Endothelial cell of umbilical vein (primary cell): ENCODE results near the gene MAST4. TPM values are rescaled to one million over a fixed set of nuclear protein-coding genes. Genes with fewer than 3 reads are reported as not detected.

Experiments
- BruUV-seq: library from RNA; stranded (reverse); fragments of 400-500 nt; replicated peaks from 2 replicates; lab custom pipeline; 2021; lab: Mats Ljungman, UMichigan
- CTCF ChIA-PET: fragments of 300-600, 350-600 bp; sonication (Branson Sonifier 250); formaldehyde crosslinking; loops from one replicate; lab custom pipeline; 2021; ENCODE audit warnings: antibody characterized with exemption, inconsistent platforms; lab: Charles Lee
- POLR2A ChIA-PET: fragments of 300-600, 350-600 bp; sonication (Branson Sonifier 250); formaldehyde crosslinking; loops from one replicate; lab custom pipeline; 2021; ENCODE audit warnings: antibody characterized with exemption, inconsistent platforms; lab: Charles Lee
- DNase-seq: peaks from one replicate; pipeline ENCODE4 v3.0.0-alpha.2; 2011; ENCODE audit warnings: low read depth, low spot score
- FAIRE-seq: peaks from 2 replicates; lab custom pipeline; 2011; peaks lifted over from hg19 to GRCh38; lab: Jason Lieb, UNC
- H2AFZ ChIP-seq: 2 replicates; pipeline ENCODE4 v1.6.0; 2012; ENCODE audit warnings: low read depth, low read length, control low read depth, inconsistent platforms
- H3K27ac ChIP-seq: 2 replicates; pipeline ENCODE4 v1.5.1; 2011; ENCODE audit warnings: low read depth, mild to moderate bottlenecking, control low read depth, low read length, moderate library complexity; ENCODE audit not compliant: insufficient read depth
- H3K27me3 ChIP-seq, 2 experiments: 2 replicates each; pipeline versions ENCODE4 v1.6.0 to v1.6.1; 2011; ENCODE audit warnings: low read length in 2 of 2, mixed read lengths in 1 of 2; ENCODE audit not compliant: control insufficient read depth in 2 of 2, insufficient read depth in 2 of 2
- H3K36me3 ChIP-seq, 2 experiments: 2 replicates in 1 of 2; 3 replicates in 1 of 2; pipeline ENCODE4 v1.5.1; 2011; ENCODE audit warnings: low read length in 2 of 2, mild to moderate bottlenecking in 1 of 2, moderate library complexity in 1 of 2; ENCODE audit not compliant: control insufficient read depth in 2 of 2, insufficient read depth in 2 of 2; ENCODE audit errors: extremely low read depth in 1 of 2
- H3K4me1 ChIP-seq: 3 replicates; pipeline ENCODE4 v1.5.1; 2011; ENCODE audit warnings: mild to moderate bottlenecking, low read length; ENCODE audit not compliant: control insufficient read depth, insufficient read depth; ENCODE audit errors: extremely low read depth
- H3K4me2 ChIP-seq: 2 replicates; pipeline ENCODE4 v1.6.1; 2011; ENCODE audit warnings: low read length, control low read depth, mixed read lengths; ENCODE audit not compliant: insufficient read depth
- H3K4me3 ChIP-seq, 3 experiments: fragments of 200-600 bp in 1 of 3; sonication (generic), shearing (Covaris generic) in 1 of 3; replicated peaks in 1 of 3; 2 replicates each; pipeline ENCODE4 v1.5.1; 2011 to 2016; ENCODE audit warnings: control low read depth in 3 of 3, low read length in 3 of 3, mild to moderate bottlenecking in 2 of 3, inconsistent platforms in 1 of 3, low read depth in 1 of 3, moderate library complexity in 1 of 3; ENCODE audit not compliant: insufficient read depth in 1 of 3
- H3K79me2 ChIP-seq: 2 replicates; pipeline ENCODE4 v1.6.0; 2012; ENCODE audit warnings: low read length, inconsistent platforms; ENCODE audit not compliant: control insufficient read depth, insufficient read depth
- H3K9ac ChIP-seq: replicated peaks from 2 replicates; pipeline ENCODE3; 2011; ENCODE audit warnings: low read length, control low read depth; ENCODE audit not compliant: insufficient read depth; ENCODE audit errors: extremely low read depth
- H3K9me1 ChIP-seq: replicated peaks from 3 replicates; pipeline ENCODE4 v1.6.0; 2011; ENCODE audit warnings: mild to moderate bottlenecking, low read length; ENCODE audit not compliant: control insufficient read depth, insufficient read depth; ENCODE audit errors: extremely low read depth
- H3K9me3 ChIP-seq: replicated peaks from 2 replicates; pipeline ENCODE4 v1.5.1; 2012; ENCODE audit warnings: low read length, inconsistent platforms; ENCODE audit not compliant: control insufficient read depth, insufficient read depth
- H4K20me1 ChIP-seq: replicated peaks from 2 replicates; pipeline ENCODE3; 2011; ENCODE audit warnings: mild to moderate bottlenecking, low read length; ENCODE audit not compliant: control insufficient read depth, insufficient read depth; ENCODE audit errors: extremely low read depth
- EZH2 ChIP-seq: IDR thresholded peaks from 2 replicates; pipeline ENCODE4 v1.6.1; 2012; ENCODE audit warnings: borderline replicate concordance, low read depth, mild to moderate bottlenecking, moderate library complexity, low read length, inconsistent platforms; ENCODE audit not compliant: severe bottlenecking
- FOS ChIP-seq: IDR thresholded peaks from 2 replicates; pipeline ENCODE4 v1.6.1; 2011; ENCODE audit warnings: mild to moderate bottlenecking, low read length, moderate library complexity, borderline replicate concordance; ENCODE audit not compliant: insufficient read depth
- GATA2 ChIP-seq: IDR thresholded peaks from 2 replicates; pipeline ENCODE4 v1.7.0; 2011; ENCODE audit warnings: low read depth, mild to moderate bottlenecking, moderate library complexity, mixed read lengths, low read length; ENCODE audit not compliant: insufficient read length, insufficient read depth
- JUN ChIP-seq: IDR thresholded peaks from 2 replicates; pipeline ENCODE4 v1.6.1; 2011; ENCODE audit warnings: borderline replicate concordance, low read depth; ENCODE audit not compliant: insufficient read length, insufficient read depth
- MYC ChIP-seq: IDR thresholded peaks from one replicate; pipeline ENCODE4 v1.6.1; 2011; ENCODE audit warnings: mild to moderate bottlenecking, low read depth, low read length
- POLR2A ChIP-seq: IDR thresholded peaks from 2 replicates; pipeline ENCODE4 v1.6.1; 2012; ENCODE audit warnings: low read depth, mild to moderate bottlenecking, control low read depth, low read length
- POLR2AphosphoS5 ChIP-seq: IDR thresholded peaks from 2 replicates; pipeline ENCODE4 v1.6.1; 2012; ENCODE audit warnings: low read depth, mild to moderate bottlenecking, control low read depth, low read length, moderate library complexity; ENCODE audit not compliant: insufficient read depth
- dilution Hi-C: fragments of 300-500 bp; cut with MboI; formaldehyde crosslinking; loops from one replicate; pipeline ENCODE4 v1.15.0; 2019; ENCODE audit warnings: low sequenced_read_pairs; ENCODE audit not compliant: extremely low pct_ligation_motif_present
- intact Hi-C: fragments of 100-400 bp; cut with micrococcal nuclease; formaldehyde crosslinking; loops from one replicate; pipeline ENCODE4 v1.10.0; 2022
- polyA plus RNA-seq, 4 experiments: library from polyadenylated mRNA; depleted of rRNA in 3 of 4; stranded (reverse) in 3 of 4; unstranded in 1 of 4; fragments of >200 nt; gene quantifications; 2 replicates each; pipeline versions ENCODE4 v1.2.1 to v1.2.3, GENCODE V29; 2011 to 2012; ENCODE audit warnings: missing spikeins in 1 of 4
- total RNA-seq: library from RNA; stranded (reverse); gene quantifications from 2 replicates; pipeline ENCODE4 v1.2.3, GENCODE V29; 2021
- TF ChIP-seq, protein P1 (sequence below): IDR thresholded peaks from 2 replicates; pipeline ENCODE4 v1.6.1; 2011; ENCODE audit not compliant: insufficient read depth, insufficient read length
- TF ChIP-seq, protein P2 (sequence below), 2 donors: IDR thresholded peaks; 1 replicate in 1 of 2; 2 replicates in 1 of 2; pipeline ENCODE4 v1.5.1; 2011; ENCODE audit warnings: low read length in 2 of 2, mild to moderate bottlenecking in 2 of 2, moderate library complexity in 2 of 2, control low read depth in 1 of 2, inconsistent platforms in 1 of 2, low read depth in 1 of 2; ENCODE audit not compliant: insufficient read depth in 1 of 2; ENCODE audit errors: extremely low read depth in 1 of 2

The MAST4 gene
- total and polyA plus RNA-seq, 2 donors (not counting 3 experiments of a cell fraction or from before 2014, with no cell fraction given) = 40.2 to 116 TPM

DNA sequence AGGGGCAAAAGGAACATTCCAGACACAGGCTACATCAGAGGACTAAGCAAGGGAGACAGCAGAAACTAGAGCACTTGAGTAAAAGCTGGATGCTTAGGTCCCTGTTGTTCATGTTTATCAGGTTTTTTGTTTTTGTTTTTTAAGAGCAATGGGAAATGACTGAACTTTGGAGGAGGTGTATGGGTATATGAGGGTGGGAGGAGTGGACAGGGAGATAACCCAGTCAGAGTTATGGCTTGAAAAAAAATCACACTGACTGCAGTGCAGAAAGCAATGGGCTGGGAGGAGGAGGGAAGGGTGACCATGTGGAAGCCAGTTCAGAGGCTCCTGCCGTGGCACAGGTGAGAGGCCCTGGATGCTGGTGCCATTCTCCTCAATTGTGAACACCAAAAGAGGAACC, 522.8 kb downstream of the MAST4 start:
- H3K4me1 ChIP-seq = no peaks in the 10 kb centered on the region
- CTCF ChIA-PET = no interaction called here
- intact Hi-C loops = no loop called here
- H3K79me2 ChIP-seq = no peaks in the 10 kb centered on the region
- dilution Hi-C loops = no loop called here
- no peaks in the 10 kb centered on the region for H3K27me3 ChIP-seq
- no peak overlapping the region for H2AFZ ChIP-seq
- FAIRE-seq (no peak), DNase-seq (no peak)
- POLR2A ChIA-PET = no interaction called here
- no TSS peak for BruUV-seq
- H3K27ac ChIP-seq = no peak overlapping the region
- H3K9me3 ChIP-seq = no peaks in the 10 kb centered on the region
- H3K36me3 ChIP-seq = peaks cover 16 to 32% of the 10 kb centered on the region in 2 experiments
- TF ChIP-seq, protein P1, sequence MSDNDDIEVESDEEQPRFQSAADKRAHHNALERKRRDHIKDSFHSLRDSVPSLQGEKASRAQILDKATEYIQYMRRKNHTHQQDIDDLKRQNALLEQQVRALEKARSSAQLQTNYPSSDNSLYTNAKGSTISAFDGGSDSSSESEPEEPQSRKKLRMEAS = no peak
- TF ChIP-seq POLR2A = no peak
- no peak for TF ChIP-seq MYC
- TF ChIP-seq EZH2 = no peak
- no peak for TF ChIP-seq JUN
- TF ChIP-seq GATA2 = no peak
- TF ChIP-seq, protein P2, sequence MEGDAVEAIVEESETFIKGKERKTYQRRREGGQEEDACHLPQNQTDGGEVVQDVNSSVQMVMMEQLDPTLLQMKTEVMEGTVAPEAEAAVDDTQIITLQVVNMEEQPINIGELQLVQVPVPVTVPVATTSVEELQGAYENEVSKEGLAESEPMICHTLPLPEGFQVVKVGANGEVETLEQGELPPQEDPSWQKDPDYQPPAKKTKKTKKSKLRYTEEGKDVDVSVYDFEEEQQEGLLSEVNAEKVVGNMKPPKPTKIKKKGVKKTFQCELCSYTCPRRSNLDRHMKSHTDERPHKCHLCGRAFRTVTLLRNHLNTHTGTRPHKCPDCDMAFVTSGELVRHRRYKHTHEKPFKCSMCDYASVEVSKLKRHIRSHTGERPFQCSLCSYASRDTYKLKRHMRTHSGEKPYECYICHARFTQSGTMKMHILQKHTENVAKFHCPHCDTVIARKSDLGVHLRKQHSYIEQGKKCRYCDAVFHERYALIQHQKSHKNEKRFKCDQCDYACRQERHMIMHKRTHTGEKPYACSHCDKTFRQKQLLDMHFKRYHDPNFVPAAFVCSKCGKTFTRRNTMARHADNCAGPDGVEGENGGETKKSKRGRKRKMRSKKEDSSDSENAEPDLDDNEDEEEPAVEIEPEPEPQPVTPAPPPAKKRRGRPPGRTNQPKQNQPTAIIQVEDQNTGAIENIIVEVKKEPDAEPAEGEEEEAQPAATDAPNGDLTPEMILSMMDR (IDR thresholded peaks at IDR 0.05; ENCODE audit: extremely low read depth in 1 of 2, insufficient read depth in 1 of 2, low read depth in 1 of 2, low read length in 2 of 2) = no peak
- TF ChIP-seq POLR2AphosphoS5 = no peak
- no peak for TF ChIP-seq FOS
- no peaks in the 10 kb centered on the region for H3K9me1 ChIP-seq
- H3K9ac ChIP-seq = no peak overlapping the region
- H3K4me2 ChIP-seq = no peak overlapping the region
- no peaks in the 10 kb centered on the region for H4K20me1 ChIP-seq
- H3K4me3 ChIP-seq = no peak overlapping the region
